Aorta (tissue), 5 donors: ENCODE results near the gene SSRP1. TPM values are rescaled to one million over a fixed set of nuclear protein-coding genes. Genes with fewer than 3 reads are reported as not detected.

Experiments used
- ATAC-seq: fragments of 200-7000 bp; cut with Tn5 transposase; one replicate; pipeline ENCODE4 v1.9.1; 2022; ENCODE audit warnings: moderate library complexity; ENCODE audit not compliant: low FRiP score
- DNase-seq, 2 donors: peaks; one replicate each; pipeline ENCODE4 v3.0.0-alpha.2; 2020
- H3K27ac ChIP-seq, 2 donors: one replicate each; pipeline ENCODE4 v1.5.1; 2013; ENCODE audit warnings: low read length in 2 of 2, mild to moderate bottlenecking in 2 of 2, moderate library complexity in 2 of 2, control low read depth in 1 of 2, inconsistent platforms in 1 of 2, low read depth in 1 of 2
- H3K27me3 ChIP-seq, 2 donors: one replicate each; pipeline ENCODE4 v1.6.1; 2013; ENCODE audit warnings: control low read depth in 1 of 2, low read length in 1 of 2, mild to moderate bottlenecking in 1 of 2, moderate library complexity in 1 of 2; ENCODE audit not compliant: insufficient read depth in 2 of 2, control insufficient read depth in 1 of 2
- H3K36me3 ChIP-seq, 2 donors: one replicate each; pipeline ENCODE4 v1.6.1; 2013; ENCODE audit warnings: control low read depth in 1 of 2, low read length in 1 of 2, mild to moderate bottlenecking in 1 of 2; ENCODE audit not compliant: insufficient read depth in 2 of 2, control insufficient read depth in 1 of 2
- H3K4me1 ChIP-seq, 2 donors: one replicate each; pipeline ENCODE4 v1.6.1; 2013; ENCODE audit warnings: low read length in 2 of 2, control low read depth in 1 of 2, mild to moderate bottlenecking in 1 of 2, moderate library complexity in 1 of 2; ENCODE audit not compliant: insufficient read depth in 2 of 2, control insufficient read depth in 1 of 2
- H3K4me3 ChIP-seq, 2 donors: one replicate each; pipeline ENCODE4 v1.5.1; 2013; ENCODE audit warnings: low read length in 2 of 2, control low read depth in 1 of 2, mild to moderate bottlenecking in 1 of 2
- H3K9me3 ChIP-seq: one replicate; pipeline ENCODE4 v1.6.1; 2013; ENCODE audit warnings: mild to moderate bottlenecking, low read length; ENCODE audit not compliant: control insufficient read depth
- WGBS, 2 donors: extraction: QIAGEN DNeasy Blood & Tissue Kit; methylation state at CpG; one replicate each; pipeline ENCODE4 v1.1.7; 2013; 5-methylcytosine and 5-hydroxymethylcytosine counted together
- intact Hi-C, 2 donors: fragments of 100-400 bp; cut with DNase I; formaldehyde crosslinking; loops; one replicate each; pipeline versions ENCODE4 v1.14.2 to v1.15.0; 2022
- polyA plus RNA-seq, 2 donors: library from polyadenylated mRNA; stranded (reverse); fragments of 200-250 nt; gene quantifications; one replicate each; pipeline ENCODE4 v1.2.3, GENCODE V29; 2013
- total RNA-seq, 2 donors: library from RNA; stranded (reverse); fragmentation: NEBNext Ultra II Directional; extraction: Animal tissue kit (Norgen Biotek cat#: 25700); gene quantifications; one replicate each; pipeline ENCODE4 v1.2.1, GENCODE V29; 2021
- donor health status: healthy with polysubstance abuse.
- donor health status: Bipolar disorder and iron deficiency.
- donor health status: DM: no; HTN: no; CAD: no.
- donor health status: DM: no; HTN: no; CAD: no.
- donor health status: DM: yes; HTN: yes; CAD: no.

SSRP1 gene
- total and polyA plus RNA-seq, 4 donors: 37.8 to 48.7 (median 44.0) TPM

- H3K4me1 ChIP-seq: no peaks in the 10 kb centered on the region
- peaks cover 3 to 17% of the 10 kb centered on the region in 2 donors for H3K36me3 ChIP-seq
- H3K9me3 ChIP-seq: no peaks in the 10 kb centered on the region
- H3K27ac ChIP-seq: peak overlapping the region in 1 of 2 donors; percentile 14
- H3K27me3 ChIP-seq: no peaks in the 10 kb centered on the region
- ATAC-seq: no peak
- DNase-seq: peak; percentile 50 to 76
- intact Hi-C loops: no loop called here
- 89 to 91% methylated on average over 10 of the region's 10 CpGs for WGBS, 2 donors
- H3K4me3 ChIP-seq: no peak overlapping the region
Measured at GRCh38 chr11:57312511-57313021, 23.1 kb downstream of the SSRP1 start.

GRCh38 chr11:57311109-57311936, 24.4 kb downstream of the SSRP1 start:
- no peaks in the 10 kb centered on the region for H3K4me1 ChIP-seq
- ATAC-seq (peak; percentile 94), DNase-seq (peak; percentile 96 to 98)
- WGBS, 2 donors: 1% methylated on average over 30 to 31 of the region's 31 CpGs
- H3K27ac ChIP-seq: peak overlapping the region in 1 of 2 donors; percentile 46
- intact Hi-C loops: no loop called here
- H3K27me3 ChIP-seq: no peaks in the 10 kb centered on the region
- H3K9me3 ChIP-seq: no peaks in the 10 kb centered on the region
- H3K4me3 ChIP-seq: peak overlapping the region in 1 of 2 donors; percentile 3
- H3K36me3 ChIP-seq: peaks cover 0 to 8% of the 10 kb centered on the region in 2 donors

- intact Hi-C loops: no loop called here
- no peak for ATAC-seq
- no peaks in the 10 kb centered on the region for H3K4me1 ChIP-seq
Measured at GRCh38 chr11:57310630-57311086, 25.0 kb downstream of the SSRP1 start.

GRCh38 chr11:57310091-57310490, 25.6 kb downstream of the SSRP1 start:
- Histone ChIP-seq H3K4me1 (no peaks in the 10 kb centered on the region), H3K4me3 (no peak overlapping the region), H3K27ac (no peak overlapping the region), H3K9me3 (no peaks in the 10 kb centered on the region), H3K27me3 (no peaks in the 10 kb centered on the region), H3K36me3 (peaks cover 0 to 6% of the 10 kb centered on the region in 2 donors)
- WGBS, 2 donors: 59 to 70% methylated on average over 6 of the region's 6 CpGs
- DNase-seq: peak in 1 of 2 donors; percentile 50
- intact Hi-C loops: no loop called here
- ATAC-seq: no peak

More at GRCh38 chr11:57310630-57311086, 25.0 kb downstream of the SSRP1 start:
- 36 to 44% methylated on average over 6 of the region's 6 CpGs for WGBS, 2 donors
- H3K27me3 ChIP-seq: no peaks in the 10 kb centered on the region
- H3K36me3 ChIP-seq: peaks cover 0 to 6% of the 10 kb centered on the region in 2 donors
- H3K4me3 ChIP-seq: peak overlapping the region in 1 of 2 donors; percentile 3
- no peaks in the 10 kb centered on the region for H3K9me3 ChIP-seq
- peak in 1 of 2 donors; percentile 14 for DNase-seq
- peak overlapping the region in 1 of 2 donors; percentile 46 for H3K27ac ChIP-seq

- Histone ChIP-seq H3K9me3 (no peaks in the 10 kb centered on the region), H3K36me3 (peaks cover 0 to 3% of the 10 kb centered on the region in 2 donors), H3K27me3 (no peaks in the 10 kb centered on the region), H3K4me1 (no peaks in the 10 kb centered on the region), H3K4me3 (no peak overlapping the region), H3K27ac (no peak overlapping the region)
- intact Hi-C loops: no loop called here
- no peak for DNase-seq
- no peak for ATAC-seq
- 87 to 89% methylated on average over 24 of the region's 24 CpGs for WGBS, 2 donors
Measured at GRCh38 chr11:57309106-57310059, 26.3 kb downstream of the SSRP1 start.

GRCh38 chr11:57308426-57309060, 27.1 kb downstream of the SSRP1 start:
- no peaks in the 10 kb centered on the region for H3K27me3 ChIP-seq
- no peaks in the 10 kb centered on the region for H3K4me1 ChIP-seq
- ATAC-seq (no peak), DNase-seq (no peak)
- no peaks in the 10 kb centered on the region for H3K9me3 ChIP-seq
- H3K27ac ChIP-seq: no peak overlapping the region
- intact Hi-C loops: no loop called here
- H3K4me3 ChIP-seq: no peak overlapping the region
- H3K36me3 ChIP-seq: peaks cover 0 to 3% of the 10 kb centered on the region in 2 donors
- WGBS, 2 donors: 93 to 94% methylated on average over 10 of the region's 10 CpGs

GRCh38 chr11:57307666-57308270, 27.9 kb downstream of the SSRP1 start:
- no peaks in the 10 kb centered on the region for H3K9me3 ChIP-seq
- ATAC-seq (no peak), DNase-seq (no peak)
- no peaks in the 10 kb centered on the region for H3K27me3 ChIP-seq
- no peak overlapping the region for H3K4me3 ChIP-seq
- H3K4me1 ChIP-seq: no peaks in the 10 kb centered on the region
- peaks cover 0 to 6% of the 10 kb centered on the region in 2 donors for H3K36me3 ChIP-seq
- intact Hi-C loops: no loop called here
- 81 to 87% methylated on average over 7 of the region's 7 CpGs for WGBS, 2 donors
- H3K27ac ChIP-seq: no peak overlapping the region
